HG03457 (cell line): ENCODE results near the gene MAPK1IP1L.
"Not testable (repeated sequence)": the region's sequence is repeated elsewhere in the genome, so short reads cannot be mapped to it uniquely, and the experiment has no call there.

ENCODE experiments used
- ATAC-seq: cut with Tn5 transposase; IDR thresholded peaks from one replicate; pipeline ENCODE4 v1.9.1; 2021; ENCODE audit warnings: moderate number of reproducible peaks; ENCODE audit not compliant: unreplicated experiment

MAPK1IP1L gene

DNA sequence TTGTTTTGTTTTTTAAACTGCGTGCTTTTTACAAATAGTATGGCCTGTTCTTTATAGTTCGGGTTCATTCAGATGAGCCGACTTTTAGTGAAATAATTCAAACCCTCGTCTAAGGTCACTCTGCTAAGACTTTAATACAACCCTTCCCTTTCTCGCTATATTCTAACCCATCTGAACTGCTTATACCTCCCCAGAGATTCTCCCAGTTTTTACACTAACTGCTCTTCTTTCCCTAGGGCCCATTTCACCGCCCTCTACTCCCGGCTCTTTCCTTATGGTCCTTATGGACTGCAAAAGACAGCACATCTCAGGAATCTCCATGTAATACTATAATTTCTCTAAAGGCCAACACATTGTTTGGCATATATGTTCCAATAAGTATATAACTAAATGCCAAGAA, 2.1 kb downstream of the MAPK1IP1L start:
- ATAC-seq = no peak

DNA sequence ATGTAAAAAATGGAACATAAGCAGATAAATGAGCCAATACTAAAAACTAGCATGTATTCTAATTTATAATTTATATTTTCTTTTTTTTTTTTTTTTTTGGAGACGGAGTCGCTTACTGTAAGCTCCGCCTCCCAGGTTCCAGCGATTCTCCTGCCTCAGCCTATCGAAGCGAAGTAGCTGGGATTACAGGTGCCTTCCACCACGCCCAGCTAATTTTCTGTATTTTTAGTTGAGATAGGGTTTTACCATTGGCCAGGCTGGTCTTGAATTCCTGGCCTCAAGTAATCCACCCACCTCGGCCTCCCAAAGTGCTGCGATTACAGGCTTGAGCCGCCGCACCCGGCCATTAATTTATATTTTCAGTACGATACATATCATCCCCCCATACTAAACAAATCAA, 2.7 kb downstream of the MAPK1IP1L start:
- no peak for ATAC-seq

DNA sequence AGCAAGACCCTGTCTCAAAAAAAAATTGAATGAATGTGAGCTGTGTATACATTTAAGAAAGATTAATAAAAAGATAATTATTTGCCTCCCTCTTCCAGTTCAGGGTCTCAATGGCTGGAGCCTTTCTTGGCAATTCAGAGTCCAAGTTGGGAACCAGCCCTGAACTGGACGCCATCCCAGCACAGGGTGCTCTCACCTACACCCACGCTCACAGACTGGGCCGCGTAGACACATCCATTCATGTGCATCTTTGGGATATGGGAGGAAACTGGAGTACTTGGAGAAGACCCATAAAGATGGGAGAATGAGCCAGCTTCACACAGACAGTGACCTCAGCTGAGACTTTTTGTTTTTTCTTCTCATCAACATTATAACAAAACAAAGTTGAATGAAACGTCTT, 6.5 kb downstream of the MAPK1IP1L start:
- ATAC-seq = no peak

- ATAC-seq = no peak
Measured at GRCh38 chr14:55059333-55059732, 7.9 kb downstream of the MAPK1IP1L start.

DNA sequence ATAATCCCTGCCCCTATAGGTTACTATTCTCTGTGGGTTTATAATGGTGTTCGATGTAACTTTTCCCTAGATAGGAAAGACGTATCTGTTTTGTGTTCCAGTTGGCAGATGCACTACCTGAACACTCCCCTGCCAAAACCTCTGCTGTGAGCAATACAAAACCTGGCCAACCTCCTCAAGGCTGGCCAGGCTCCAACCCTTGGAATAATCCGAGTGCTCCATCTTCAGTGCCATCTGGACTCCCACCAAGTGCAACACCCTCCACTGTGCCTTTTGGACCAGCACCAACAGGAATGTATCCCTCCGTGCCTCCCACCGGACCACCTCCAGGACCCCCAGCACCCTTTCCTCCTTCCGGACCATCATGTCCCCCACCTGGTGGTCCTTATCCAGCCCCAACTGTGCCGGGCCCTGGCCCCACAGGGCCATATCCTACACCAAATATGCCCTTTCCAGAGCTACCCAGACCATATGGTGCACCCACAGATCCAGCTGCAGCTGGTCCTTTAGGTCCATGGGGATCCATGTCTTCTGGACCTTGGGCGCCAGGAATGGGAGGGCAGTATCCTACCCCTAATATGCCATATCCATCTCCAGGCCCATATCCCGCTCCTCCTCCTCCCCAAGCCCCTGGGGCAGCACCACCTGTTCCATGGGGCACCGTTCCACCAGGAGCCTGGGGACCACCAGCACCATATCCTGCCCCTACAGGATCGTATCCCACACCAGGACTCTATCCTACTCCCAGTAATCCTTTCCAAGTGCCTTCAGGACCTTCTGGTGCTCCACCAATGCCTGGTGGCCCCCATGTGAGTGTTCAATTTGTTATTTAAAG, 11.3 kb downstream of the MAPK1IP1L start:
- ATAC-seq = no peak

GRCh38 chr14:55064896-55065295, 13.4 kb downstream of the MAPK1IP1L start:
- ATAC-seq = not testable (repeated sequence)

- ATAC-seq = no peak
Measured at GRCh38 chr14:55065411-55065810, 14.0 kb downstream of the MAPK1IP1L start.

DNA sequence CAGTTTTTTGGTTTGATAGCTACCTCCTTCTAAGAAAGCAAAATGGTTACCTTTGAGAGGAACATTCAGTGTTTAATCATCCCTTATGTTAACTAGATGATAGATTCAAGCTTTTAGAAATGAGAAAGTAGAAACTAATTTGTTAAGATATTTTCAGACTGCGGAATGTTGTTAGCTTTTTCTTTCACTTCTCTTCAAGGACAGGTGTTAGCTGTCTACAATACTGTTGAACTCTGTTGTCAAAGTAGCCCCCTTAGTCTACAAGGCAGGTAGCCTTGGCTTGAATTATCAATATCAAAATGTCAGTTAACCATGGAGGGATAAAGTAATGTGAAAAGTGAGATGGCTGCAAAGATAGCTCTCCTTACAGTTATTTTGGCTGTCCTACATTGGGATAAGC, 14.8 kb downstream of the MAPK1IP1L start:
- ATAC-seq = no peak

DNA sequence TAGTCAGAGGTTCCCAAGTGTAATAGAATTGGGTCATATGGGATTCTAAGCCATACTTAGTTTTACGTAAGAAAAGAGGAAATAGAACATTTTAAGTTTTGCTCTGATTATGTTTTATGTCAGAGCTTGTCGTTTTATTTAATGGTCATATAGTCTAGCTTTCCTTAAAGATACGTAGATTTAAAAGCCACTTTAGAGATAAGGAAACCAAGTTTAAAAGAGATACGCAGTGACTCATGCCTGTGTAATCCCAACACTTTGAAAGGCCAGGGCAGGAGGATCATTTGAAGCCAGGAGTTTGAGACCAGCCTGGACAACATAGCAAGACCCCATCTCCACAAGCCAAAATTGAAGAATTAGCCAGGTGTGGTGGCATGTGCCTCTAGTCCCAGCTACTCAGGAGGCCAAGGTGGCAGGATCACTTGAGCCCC, 19.5 kb downstream of the MAPK1IP1L start:
- no peak for ATAC-seq

- peak; percentile 41 for ATAC-seq
Measured at GRCh38 chr14:55071870-55072640, 20.6 kb downstream of the MAPK1IP1L start.

GRCh38 chr14:55073856-55074255, 22.4 kb downstream of the MAPK1IP1L start:
- no peak for ATAC-seq

DNA sequence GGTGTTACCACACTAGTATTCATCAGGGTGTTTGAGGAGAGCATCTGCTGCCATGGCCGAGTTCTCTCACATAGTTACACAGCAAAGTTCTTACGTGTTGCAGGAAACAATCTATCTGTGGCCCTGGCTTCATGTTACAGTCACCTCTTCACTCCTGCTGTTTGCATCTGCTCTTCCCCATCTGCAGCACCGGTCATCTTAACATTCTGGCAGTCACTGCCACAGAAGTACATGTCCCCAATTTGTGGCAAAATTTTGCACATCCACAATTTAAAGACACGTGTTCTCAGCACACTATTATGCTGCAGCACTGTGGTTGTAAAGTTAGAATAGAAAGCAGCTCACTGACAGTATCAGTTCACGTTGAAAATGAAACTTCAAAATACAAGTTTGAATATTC, 23.2 kb downstream of the MAPK1IP1L start:
- ATAC-seq = no peak

DNA sequence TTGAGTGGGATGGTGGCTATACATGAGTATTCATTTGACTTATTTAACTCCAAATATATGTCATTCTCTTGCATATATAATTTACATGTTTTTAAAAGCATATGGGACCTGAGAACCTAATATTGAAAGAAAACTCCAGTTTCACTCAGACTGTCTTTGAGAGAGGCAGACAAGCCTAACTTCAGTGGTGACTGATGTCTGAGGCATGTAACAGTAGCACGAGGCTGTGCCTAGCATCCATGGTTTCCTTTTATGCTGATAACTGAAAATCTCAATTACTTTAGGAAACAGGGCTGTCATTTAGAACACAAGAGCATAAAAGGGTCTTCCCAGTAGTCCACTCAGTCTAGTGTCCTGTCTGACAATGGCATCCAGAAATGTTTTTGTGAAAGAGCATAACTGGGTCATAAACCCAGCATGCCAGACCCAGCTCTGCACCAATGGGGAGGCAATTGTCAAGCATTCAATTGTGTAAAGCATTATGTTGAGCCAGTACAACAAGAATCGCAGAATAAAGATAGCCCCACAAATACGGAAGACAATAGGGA, 24.3 kb downstream of the MAPK1IP1L start:
- no peak for ATAC-seq

- no peak for ATAC-seq
Measured at GRCh38 chr14:55077170-55078151, 26.0 kb downstream of the MAPK1IP1L start.

DNA sequence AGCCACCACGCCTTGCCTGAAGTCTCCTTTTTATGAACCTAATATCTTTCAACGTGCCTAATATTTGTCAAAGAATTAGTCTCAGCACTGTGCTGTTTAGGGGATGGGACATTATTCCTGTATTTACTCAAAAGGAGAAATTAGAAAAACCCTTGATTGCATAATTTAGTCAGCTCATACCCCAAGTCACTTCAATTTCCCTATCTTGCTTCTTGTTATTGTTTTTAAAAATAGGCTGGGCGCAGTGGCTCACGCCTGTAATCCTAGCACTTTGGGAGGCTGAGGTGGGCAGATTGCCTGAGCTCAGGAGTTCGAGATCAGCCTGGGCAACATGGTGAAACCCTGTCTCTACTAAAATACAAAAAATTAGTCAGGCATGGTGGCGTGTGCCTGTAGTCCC, 28.5 kb downstream of the MAPK1IP1L start:
- not testable (repeated sequence) for ATAC-seq

- ATAC-seq = no peak
Measured at GRCh38 chr14:55084401-55085059, 33.1 kb downstream of the MAPK1IP1L start.

- ATAC-seq = no peak
Measured at GRCh38 chr14:55085060-55085660, 33.7 kb downstream of the MAPK1IP1L start.

- ATAC-seq = no peak
Measured at GRCh38 chr14:55086938-55087337, 35.5 kb downstream of the MAPK1IP1L start.

DNA sequence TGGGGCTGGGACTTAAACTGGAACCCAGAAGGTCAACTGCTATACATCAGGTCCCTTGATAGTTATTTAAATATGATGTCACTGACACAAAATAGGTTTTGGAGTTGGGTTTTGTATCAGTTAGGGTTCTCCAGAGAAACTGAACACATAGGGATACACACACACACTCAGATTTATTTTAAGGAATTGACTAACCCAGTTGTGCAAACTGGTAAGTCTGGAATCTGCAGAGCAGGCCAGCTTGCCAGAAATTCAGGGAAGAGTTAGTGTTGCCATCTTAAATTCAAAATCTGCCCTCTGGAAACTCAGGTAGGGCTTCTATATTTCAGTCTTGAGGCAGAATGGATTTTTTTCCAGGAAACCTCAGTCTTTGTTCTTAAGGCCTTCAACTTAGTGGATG, 36.9 kb downstream of the MAPK1IP1L start:
- ATAC-seq = no peak

GRCh38 chr14:55092341-55092740, 40.9 kb downstream of the MAPK1IP1L start:
- no peak for ATAC-seq
